ELR (cell line): ENCODE data around the gene IGF1.
"Not testable (repeated sequence)": the region's sequence is repeated elsewhere in the genome, so short reads cannot be mapped to it uniquely, and the experiment has no call there.

Experiments used
- DNase-seq: peaks from one replicate; pipeline ENCODE4 v3.0.0-alpha.2; 2015; ENCODE audit warnings: low read depth

Gene IGF1

GRCh38 chr12:102379346-102380162, 100.8 kb downstream of the IGF1 start:
- no peak for DNase-seq

- no peak for DNase-seq
Measured at GRCh38 chr12:102376781-102377180, 103.6 kb downstream of the IGF1 start.

GRCh38 chr12:102376181-102376747, 104.1 kb downstream of the IGF1 start:
- DNase-seq: no peak

GRCh38 chr12:102374190-102374589, 106.2 kb downstream of the IGF1 start:
- DNase-seq: no peak

GRCh38 chr12:102372087-102372486, 108.3 kb downstream of the IGF1 start:
- DNase-seq: no peak

GRCh38 chr12:102371165-102371564, 109.2 kb downstream of the IGF1 start:
- DNase-seq: no peak

GRCh38 chr12:102369876-102370275, 110.5 kb downstream of the IGF1 start:
- no peak for DNase-seq

- no peak for DNase-seq
Measured at GRCh38 chr12:102365365-102365764, 115.0 kb downstream of the IGF1 start.

- DNase-seq: no peak
Measured at GRCh38 chr12:102364709-102365108, 115.7 kb downstream of the IGF1 start.

- DNase-seq: no peak
Measured at GRCh38 chr12:102356690-102357089, 123.7 kb downstream of the IGF1 start.

- not testable (repeated sequence) for DNase-seq
Measured at GRCh38 chr12:102354281-102354680, 126.1 kb downstream of the IGF1 start.

GRCh38 chr12:102351322-102351721, 129.0 kb downstream of the IGF1 start:
- no peak for DNase-seq

- no peak for DNase-seq
Measured at GRCh38 chr12:102350070-102350469, 130.3 kb downstream of the IGF1 start.

GRCh38 chr12:102349079-102349478, 131.3 kb downstream of the IGF1 start:
- DNase-seq: no peak

- DNase-seq: no peak
Measured at GRCh38 chr12:102347811-102348210, 132.6 kb downstream of the IGF1 start.
